NK-92 treated with Interleukin-12 subunit alpha and Interleukin-12 subunit beta, amount 100 ng/mL, for 24 hours (cell line): ENCODE data around the gene DNAJC5G.

Experiments
- DNase-seq: peaks from one replicate; lab custom pipeline; 2025; lab: John Stamatoyannopoulos, UW

DNAJC5G gene, protein sequence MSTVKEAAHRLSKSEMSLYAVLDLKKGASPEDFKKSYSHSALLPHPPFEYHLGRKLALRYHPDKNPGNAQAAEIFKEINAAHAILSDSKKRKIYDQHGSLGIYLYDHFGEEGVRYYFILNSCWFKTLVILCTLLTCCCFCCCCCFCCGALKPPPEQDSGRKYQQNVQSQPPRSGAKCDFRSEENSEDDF

DNA sequence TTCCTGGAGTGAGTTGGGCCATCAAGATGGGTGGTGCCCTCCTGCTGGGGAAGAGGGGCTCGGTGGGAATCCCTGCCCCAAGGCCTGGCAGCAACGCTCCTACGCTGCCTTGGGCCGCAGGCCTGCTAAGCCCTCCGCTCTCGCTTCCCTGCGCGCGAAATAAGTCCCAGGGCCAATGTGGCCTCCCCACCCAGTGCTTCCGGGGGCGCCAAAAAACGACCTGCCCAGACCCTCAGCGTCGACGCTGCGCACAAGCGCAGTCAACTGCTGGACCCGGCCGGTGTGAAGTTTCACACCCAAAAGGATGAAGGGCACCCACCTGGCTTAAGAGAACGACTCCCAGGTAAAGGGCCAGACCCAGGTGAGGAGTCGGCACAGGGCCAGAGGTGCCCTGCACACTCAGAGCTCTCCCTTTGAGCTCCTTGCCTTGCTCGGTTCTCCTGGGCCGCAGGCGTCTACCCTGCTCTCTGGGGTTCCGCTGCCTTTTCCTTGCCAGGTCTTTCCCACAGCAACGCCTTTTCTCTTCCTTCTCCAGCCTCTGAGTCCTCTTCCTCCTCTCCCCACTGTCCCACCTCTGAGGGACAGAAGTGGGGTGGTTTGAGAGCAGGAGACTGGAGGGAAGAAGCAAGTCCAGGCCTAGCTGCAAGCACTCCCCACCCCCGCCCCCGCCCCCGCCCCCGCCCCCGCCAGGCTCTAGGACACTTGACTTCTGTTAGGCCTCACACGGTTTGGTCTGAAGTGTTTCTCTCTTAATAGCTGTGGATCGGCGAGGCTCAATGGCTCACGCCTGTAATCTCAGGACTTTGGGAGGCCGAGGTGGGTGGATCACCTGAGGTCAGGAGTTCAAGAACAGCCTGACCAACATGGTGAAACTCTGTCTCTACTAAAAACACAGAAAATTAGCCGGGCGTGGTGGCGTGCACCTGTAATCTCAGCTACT is at the start of gene DNAJC5G:
TSS of gene DNAJC5G (plus strand) at position 223 of the 940 bp plus-strand sequence. CDS start 1,296 bp downstream, outside the sequence.
- DNase-seq, result no peak

DNA sequence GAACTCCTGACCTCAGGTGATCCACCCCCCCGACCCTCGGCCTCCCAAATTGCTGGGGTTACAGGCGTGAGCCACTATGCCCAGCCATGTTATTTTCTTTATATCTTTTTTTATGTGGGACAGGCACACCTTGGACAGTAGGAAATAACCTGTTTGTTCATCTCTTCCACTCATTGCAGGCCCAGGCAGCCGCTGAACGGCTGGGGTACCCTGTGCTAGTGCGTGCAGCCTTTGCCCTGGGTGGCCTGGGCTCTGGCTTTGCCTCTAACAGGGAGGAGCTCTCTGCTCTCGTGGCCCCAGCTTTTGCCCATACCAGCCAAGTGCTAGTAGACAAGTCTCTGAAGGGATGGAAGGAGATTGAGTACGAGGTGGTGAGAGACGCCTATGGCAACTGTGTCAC is 49.7 kb upstream of the DNAJC5G start:
- no peak for DNase-seq

DNA sequence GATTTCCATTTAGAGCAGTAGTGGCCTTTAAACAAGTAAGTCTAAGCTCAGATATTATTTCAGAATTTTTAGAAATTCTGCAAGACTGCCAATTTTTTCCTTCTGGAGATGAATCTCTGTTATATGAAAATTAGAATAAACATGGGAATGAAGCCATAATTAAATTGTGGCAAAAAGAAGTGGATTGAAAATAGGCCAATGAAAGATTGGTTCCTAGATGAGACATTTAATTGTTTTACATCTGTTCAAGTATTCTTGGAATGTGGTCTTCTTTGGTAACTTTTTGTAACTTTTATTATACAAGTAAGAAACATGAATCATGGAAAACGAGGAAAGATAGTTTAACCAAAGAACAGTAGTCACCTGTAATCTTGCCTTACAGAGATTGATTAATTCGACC is 47.7 kb upstream of the DNAJC5G start:
- DNase-seq, result no peak

DNA sequence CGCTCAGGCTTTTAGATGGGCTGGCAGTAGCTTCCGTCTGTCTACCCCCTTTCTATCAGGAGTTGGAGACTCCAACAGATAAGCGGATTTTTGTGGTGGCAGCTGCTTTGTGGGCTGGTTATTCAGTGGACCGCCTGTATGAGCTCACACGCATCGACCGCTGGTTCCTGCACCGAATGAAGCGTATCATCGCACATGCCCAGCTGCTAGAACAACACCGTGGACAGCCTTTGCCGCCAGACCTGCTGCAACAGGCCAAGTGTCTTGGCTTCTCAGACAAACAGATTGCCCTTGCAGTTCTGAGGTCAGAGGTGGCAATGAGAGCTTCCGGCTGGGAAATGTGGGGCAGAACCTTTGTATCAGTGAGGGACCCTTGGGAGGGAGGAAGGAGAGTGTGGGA is 43.3 kb upstream of the DNAJC5G start:
- DNase-seq, result no peak

DNA sequence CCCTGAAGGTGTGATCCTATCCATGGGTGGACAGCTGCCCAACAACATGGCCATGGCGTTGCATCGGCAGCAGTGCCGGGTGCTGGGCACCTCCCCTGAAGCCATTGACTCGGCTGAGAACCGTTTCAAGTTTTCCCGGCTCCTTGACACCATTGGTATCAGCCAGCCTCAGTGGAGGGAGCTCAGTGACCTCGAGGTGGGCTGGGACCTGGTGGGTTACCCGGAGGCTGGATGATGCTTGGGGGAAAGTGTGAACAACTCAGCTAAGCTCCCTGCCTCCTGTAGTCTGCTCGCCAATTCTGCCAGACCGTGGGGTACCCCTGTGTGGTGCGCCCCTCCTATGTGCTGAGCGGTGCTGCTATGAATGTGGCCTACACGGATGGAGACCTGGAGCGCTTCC is 41.9 kb upstream of the DNAJC5G start:
- no peak for DNase-seq

DNA sequence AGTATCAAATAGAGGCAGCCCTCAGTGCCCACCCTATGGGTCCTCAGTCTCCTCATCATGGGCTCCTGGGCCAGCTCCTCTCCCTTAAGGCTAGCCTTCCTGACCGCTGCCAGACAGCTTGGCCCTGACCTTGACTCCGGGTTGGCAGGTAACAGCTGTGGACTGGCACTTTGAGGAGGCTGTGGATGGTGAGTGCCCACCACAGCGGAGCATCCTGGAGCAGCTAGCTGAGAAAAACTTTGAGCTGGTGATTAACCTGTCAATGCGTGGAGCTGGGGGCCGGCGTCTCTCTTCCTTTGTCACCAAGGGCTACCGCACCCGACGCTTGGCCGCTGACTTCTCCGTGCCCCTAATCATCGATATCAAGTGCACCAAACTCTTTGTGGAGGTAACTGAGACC is 39.1 kb upstream of the DNAJC5G start:
- DNase-seq, result no peak

DNA sequence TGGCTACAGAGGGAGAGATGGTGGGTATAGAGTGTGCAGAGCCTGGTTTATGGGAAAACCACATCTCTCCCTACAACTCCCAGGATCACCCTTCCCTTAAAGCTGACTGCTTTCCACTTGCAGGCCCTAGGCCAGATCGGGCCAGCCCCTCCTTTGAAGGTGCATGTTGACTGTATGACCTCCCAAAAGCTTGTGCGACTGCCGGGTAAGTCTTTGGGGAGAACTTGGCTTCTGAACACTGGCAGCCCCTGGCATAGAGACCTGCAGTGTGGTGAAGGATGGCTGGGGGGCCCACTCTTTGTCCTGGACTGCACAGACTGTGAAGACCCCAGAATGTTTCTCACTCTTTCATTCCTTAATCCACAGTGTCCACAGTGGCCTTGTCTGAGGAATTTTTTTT is 38.6 kb upstream of the DNAJC5G start:
- DNase-seq, result no peak

DNA sequence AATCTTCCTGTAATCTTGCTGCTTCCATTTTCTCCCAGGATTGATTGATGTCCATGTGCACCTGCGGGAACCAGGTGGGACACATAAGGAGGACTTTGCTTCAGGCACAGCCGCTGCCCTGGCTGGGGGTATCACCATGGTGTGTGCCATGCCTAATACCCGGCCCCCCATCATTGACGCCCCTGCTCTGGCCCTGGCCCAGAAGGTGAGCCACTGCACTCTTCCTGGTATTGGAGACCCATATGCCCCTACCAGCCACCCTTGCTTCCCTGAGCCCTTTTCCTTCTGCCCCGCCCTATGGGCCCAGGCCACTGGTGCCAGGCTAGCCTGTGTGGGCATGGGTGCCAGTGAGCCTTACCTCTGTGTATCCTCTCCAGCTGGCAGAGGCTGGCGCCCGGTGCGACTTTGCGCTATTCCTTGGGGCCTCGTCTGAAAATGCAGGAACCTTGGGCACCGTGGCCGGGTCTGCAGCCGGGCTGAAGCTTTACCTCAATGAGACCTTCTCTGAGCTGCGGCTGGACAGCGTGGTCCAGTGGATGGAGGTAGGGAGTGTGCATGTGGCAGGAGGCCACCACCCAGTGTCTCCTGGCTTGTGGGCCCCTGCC is 37.8 kb upstream of the DNAJC5G start:
- no peak for DNase-seq

DNA sequence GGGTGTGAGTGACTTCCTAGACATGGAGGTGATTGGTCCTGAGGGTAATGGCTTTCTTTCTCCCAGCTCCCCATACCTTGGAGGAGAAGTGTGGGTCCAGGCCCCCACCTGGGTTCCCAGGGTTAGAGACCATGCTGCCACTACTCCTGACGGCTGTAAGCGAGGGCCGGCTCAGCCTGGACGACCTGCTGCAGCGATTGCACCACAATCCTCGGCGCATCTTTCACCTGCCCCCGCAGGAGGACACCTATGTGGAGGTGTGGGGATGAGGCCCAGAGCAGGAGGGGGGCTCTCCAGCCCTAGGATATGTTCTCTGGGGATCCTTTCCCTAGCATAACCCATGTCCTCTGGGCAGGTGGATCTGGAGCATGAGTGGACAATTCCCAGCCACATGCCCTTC is 36.3 kb upstream of the DNAJC5G start:
- no peak for DNase-seq

DNA sequence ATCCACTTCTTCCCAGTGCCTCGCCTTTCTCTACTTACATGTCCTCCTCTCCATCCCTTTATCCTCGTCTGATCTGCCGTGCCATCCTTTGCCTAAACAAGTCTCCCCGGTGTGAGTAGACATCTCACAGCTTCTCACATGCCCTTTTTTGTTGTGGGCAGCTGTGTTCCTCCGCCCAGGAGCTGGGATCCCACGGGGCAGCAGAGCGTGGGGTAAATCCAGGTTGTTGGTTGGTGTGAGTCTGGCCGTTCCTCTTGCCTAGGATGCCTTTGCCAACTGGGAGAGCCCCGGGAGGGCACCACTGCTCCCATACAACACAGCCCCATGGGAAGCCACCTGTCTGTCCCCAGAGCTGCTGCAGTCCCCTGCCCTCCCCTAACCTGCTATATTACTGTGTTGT is 34.8 kb upstream of the DNAJC5G start:
- DNase-seq, result no peak

DNA sequence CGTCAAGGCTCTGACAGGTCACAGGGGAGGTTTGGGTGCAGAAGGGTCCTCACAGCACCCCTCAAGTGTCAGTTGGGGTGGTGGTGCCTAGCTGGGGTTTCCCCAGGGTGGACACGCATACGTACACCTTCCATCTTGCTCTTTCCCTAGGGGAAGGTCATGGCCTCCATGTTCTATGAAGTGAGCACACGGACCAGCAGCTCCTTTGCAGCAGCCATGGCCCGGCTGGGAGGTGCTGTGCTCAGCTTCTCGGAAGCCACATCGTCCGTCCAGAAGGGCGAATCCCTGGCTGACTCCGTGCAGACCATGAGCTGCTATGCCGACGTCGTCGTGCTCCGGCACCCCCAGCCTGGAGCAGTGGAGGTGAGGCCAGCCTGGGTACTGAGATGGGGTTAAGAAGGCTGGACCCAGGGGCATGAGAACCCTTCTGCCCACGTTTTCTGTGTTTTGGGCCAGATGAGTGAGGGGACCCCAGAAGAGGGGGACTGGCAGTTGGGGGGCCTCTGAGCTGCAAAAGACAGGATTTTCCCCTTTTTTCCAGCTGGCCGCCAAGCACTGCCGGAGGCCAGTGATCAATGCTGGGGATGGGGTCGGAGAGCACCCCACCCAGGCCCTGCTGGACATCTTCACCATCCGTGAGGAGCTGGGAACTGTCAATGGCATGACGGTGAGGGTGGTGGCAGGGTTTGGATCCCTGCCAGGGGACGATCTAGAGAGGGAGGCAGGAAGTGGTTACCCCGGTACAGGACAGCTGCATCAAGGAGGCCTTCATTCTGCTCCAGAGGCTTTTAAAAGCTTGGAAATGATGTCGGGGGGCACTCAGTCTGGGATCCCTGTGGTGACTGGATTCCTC is 33.2 kb upstream of the DNAJC5G start:
- no peak for DNase-seq

DNA sequence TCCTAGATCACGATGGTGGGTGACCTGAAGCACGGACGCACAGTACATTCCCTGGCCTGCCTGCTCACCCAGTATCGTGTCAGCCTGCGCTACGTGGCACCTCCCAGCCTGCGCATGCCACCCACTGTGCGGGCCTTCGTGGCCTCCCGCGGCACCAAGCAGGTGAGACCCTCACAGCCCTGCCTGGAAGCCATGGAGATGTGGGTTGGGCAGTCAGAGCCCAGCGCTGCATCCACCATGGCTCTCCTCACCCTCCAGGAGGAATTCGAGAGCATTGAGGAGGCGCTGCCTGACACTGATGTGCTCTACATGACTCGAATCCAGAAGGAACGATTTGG is 32.6 kb upstream of the DNAJC5G start:
- no peak for DNase-seq

DNA sequence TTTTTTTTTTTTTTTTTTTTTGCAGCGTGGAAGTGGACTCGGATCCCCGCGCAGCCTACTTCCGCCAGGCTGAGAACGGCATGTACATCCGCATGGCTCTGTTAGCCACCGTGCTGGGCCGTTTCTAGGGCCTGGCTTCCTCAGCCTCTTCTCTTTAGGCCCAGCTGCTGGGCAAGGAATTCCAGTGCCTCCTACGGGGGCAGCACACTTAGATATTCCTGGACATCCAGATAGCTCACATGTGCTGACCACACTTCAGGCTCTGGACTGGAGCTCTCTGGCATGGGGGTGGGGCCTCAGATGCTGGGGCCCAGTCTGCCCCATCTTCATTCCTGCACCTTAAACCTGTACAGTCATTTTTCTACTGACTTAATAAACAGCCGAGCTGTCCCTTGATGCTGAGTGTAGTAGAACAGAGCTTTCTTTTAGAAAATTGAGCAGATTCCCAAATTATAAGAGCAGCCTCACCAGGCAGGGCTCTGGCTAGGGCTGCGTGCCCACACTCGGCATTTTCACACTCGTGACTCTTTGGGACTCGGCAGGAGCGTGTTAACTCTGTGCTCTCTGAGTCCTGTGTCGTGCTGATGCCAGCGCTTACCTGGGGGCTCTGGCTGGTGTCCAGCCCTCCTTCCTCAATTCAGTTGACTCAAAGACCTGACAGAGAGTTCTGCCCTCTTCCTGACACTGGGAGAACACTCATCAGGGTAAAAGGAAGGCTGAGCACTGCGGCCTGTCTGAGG is 31.7 kb upstream of the DNAJC5G start:
- no peak for DNase-seq

DNA sequence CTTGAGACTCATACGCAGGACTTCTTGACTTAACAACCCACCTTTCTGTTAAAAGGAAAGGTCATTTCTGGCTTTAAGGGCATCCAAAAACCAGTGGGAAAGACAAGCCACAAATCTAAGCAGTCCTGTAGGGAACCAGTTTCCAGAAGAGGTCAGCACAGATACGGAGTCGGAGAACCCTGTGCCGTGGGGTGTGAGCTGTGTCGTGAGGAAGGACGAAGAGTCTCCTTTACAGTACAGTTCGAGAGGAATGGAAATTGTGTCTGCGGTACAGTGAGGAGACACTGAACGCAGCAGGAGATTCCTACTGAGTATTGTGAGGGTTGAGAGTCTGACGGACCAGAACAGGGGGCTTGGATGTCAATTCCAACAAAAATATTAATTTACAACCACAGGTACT is 30.1 kb upstream of the DNAJC5G start:
- no peak for DNase-seq

DNA sequence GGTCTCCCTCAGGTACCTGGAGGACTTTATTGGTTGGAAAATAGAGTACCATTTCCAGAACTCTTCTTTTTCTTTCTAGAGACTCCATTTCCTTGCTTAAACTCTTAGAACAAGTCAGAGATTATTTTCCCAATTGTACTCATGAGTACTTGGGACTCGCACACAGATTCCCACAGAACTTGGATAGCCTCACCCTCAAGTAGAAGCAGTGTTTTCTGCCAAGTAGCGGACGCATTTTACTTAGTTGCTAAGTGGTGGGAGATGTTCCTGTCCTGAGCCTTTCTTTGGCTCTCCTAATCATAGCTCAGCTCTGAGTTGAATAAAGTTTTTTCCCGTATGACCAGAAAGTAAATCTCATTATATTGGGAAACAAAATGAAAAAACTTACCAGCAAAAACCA is 29.6 kb upstream of the DNAJC5G start:
- no peak for DNase-seq

DNA sequence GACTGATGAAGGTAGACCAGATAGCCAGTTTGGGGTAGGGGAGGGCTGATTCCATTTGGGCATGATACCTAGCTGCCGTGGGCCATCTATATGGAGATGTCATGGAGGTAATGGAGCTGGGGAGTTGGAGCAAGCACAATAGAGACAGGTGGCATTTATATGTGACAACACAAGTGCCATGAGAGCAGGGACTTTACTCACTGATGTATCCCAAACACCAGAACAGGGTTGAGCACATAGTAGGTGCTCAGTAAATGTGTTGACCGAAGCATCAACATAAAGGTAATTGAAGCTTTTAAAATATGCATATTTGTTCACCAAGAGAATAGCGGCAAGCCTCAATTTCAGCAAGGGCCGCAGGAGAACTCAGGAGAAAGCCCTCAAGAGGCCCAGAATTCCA is 27.3 kb upstream of the DNAJC5G start:
- DNase-seq, result no peak

DNA sequence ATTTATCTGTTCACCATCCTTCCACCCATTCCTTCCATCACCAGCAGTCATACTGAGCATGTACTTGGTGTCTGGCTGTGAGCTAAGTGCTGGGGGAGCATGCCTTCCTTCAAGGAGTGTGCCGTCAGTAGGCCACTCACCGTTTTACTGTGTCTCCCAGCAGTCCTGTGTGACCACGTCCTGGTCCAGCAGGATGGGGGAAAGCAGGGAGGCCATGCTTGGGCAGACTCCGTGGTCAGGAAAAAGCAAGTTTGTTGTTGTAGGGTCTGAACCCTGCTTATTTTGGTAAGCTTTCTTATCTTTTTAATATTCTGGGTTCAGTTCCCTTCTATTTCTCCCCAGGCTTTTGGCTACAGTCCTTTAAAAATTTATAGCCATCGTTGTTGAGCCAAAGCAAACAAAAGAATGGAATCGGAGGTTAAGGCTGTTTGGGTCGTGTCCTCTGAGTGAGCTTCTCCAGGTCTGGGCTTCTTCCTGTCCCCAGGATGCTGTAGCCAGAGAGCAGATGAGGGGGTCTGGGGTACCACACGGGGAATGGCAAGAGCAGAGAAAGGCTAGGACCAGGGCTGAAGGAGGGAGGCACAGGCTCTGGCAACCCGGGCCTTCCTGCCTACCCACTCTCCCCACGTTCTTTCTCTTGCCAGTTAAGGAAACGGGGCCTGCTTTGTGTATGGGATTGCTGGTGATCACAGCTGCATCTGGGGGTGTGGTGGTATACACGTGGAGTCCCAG is 25.9 kb upstream of the DNAJC5G start:
- no peak for DNase-seq

DNA sequence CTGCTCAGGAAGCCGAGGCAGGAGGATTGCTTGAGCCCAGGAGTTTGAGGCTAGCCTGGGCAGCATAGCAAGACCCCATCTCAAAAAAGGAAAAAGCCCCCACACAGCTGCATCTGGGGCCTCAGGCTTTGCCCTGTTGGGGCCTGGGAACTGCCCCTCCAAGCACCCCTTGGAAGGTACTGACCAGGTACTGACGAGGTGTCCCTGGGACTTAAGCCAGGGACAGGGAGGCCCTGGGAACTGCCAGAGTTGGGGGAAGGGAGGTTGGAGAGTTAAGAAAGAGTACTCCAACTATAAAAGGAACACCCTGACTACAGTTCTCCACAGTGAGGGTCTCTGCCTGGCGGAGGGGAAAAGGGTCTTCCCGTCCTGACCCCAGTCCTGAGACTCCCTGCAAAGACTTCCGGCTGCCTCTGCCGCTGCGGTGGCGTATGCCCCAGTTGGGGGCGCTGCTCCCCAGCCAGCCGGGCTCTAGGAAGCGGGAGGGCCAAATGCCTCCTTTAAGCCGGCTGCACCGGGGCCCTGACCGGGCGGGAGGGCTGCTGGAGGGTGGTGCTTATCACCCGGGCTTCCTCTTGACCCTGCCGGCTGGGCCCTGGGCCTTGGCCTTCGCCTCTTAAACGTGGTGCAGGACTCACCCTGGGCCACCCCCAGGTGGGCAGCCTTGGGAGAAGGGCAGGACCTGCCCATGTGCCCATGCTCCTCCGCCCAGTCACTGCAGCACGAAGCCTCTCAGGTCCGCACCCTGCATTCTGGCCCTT is 25.2 kb upstream of the DNAJC5G start:
- DNase-seq, result no peak

DNA sequence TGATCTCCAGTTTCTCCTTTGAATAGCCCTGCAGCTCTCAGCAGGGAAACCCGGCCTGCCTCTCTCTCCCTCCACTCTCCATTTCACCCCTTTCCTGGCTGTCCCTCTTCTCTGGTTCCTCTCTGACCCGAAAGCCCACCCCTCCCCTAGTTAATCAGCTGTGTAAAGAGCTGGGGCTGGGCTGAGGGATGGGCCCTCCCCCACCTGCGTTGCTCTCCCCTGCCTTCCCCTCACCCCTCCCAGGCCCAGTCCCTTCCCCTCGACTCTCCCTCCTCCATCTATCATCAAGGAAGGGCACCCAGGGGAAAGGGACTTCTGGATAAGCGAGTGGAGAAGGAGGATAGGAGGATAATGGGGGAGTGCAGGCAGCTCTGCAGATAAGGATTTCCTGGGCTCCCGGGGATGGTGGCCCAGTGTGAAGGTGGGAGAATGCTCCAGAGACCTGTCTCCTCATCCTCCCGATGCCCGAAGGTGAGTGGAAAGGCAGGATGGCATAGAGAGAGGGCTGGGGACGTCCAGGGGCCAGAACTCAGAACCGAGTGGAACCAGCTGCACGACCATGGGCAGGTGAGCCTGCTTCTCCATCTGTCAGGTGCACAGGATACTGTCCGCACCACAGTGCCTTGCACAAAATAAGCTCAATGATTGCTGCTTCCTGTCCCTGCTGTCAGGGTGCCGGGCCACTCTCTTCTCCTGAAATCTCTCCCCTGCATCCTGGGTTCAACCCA is 24.4 kb upstream of the DNAJC5G start:
- DNase-seq, result no peak

DNA sequence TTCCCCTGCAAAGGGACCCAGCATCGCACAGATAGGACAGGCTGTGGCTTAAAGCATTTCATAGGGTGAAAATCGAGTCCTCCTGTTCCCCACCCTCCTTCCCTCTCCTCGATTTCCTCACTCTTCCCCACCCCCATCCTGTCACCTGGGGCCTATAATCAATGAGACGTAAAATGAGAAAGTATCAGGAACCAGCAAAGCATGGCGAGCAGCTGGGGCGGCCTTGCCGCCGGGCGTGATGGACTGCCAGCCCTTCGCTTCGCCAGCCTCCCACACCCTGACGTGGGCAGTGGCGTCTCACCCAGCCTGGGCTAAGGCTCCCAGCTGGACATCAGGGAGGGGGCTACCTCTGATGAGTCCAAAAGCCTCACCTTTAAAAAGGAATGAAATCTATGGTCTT is 23.5 kb upstream of the DNAJC5G start:
- no peak for DNase-seq
